GM19025 (cell line): Measurements from ENCODE around the gene VWA8.
"Not testable (repeated sequence)": the region's sequence is repeated elsewhere in the genome, so short reads cannot be mapped to it uniquely, and the experiment has no call there.

ENCODE experiments used
- ATAC-seq: cut with Tn5 transposase; IDR thresholded peaks from one replicate; pipeline ENCODE4 v1.9.1; 2021; ENCODE audit warnings: mild to moderate bottlenecking, low read depth, moderate library complexity; ENCODE audit not compliant: unreplicated experiment

Gene VWA8

GRCh38 chr13:41969072-41969471 is 8.2 kb upstream of the VWA8 start:
- no peak for ATAC-seq

DNA sequence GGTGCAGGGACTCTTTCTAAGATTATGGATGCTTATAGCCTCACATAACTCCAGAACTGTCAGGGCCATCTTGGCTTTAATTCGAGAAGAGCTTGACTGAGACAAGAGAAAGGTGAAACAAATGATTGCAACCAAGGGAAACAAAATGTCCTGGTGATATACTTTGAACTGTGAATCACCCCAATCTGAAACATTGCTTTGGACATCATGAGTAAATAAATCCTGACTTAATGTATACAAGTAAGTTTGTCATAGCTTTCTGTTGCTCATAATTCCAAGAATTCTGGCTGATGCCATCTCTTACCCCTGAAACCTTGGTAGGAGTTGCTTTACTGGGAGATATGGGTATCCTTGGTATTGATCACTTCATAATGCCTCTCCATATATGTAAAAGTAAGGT is 5.8 kb upstream of the VWA8 start:
- ATAC-seq = no peak

- no peak for ATAC-seq
Observed at GRCh38 chr13:41962994-41963393, 2.1 kb upstream of the VWA8 start.

DNA sequence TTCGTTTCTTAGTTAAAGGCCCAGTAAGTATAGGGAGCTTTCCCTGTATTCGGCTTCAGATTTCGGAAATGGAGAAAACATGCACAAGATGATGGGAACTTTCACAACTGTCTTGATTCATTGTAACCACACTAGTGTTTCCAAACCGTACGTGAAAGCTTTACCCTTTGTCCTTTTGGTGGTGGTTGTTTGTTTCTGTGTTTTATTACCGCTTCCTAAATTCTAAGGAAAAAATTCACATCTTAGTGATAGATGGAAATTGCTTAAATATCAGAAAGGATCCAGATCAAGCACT is 504 bp upstream of the VWA8 start:
- ATAC-seq = no peak

- ATAC-seq = no peak
Observed at GRCh38 chr13:41960211-41960636, 685 bp downstream of the VWA8 start.

DNA sequence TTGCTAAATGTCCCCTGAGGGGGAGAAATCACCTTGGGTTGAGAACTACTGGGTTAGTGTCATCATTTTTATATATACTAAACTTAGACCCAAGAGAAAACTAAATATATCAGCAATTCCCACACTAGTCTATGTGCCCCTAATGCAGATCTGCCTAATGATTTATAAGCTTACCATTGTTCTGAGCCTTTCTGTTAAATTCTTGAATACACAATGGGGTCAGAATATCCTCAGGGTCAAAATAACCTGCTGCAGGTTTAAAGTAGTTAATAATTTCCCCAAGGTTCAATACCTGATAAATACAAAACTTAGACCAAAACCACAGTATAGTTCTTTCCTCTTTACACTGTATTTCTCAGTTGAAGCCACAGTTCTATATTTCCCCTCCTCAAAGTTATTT is 4.6 kb downstream of the VWA8 start:
- no peak for ATAC-seq

DNA sequence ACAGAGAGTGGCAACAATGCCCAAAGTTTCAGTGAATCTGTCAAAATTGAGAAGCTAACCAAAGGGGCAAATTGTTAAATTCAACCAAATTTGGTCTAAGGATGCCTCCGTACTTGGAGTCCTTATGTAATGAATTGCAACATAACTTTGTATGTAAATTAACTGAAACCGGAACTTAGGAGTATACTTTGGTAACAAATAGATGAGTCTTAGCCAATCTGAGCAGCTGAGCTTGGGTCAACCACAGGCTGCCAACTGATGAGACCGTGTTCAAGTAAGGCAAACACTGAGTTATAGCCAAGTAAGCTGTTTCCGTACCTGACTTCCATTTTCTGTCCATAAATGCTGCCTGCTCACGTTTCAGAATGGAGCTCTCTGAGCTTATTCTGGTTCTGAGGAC is 5.3 kb downstream of the VWA8 start:
- ATAC-seq = no peak

DNA sequence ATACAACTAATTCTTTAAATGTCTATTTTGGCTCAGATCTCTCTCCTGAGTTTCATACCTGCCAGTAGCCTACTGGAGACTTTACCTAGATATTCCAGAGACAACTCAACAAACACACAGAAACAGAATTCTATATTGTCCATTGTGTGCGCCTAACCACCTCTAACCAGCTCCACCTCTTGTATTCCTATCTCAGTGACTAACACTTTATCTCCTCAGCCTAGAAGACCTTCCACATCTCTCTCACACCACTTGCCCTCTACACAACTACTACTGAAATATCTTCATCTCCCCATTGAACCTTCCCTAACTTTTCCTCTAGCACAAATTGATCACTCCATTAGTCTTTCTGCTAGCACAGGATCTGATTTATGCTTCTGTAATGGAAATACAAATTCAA is 6.7 kb downstream of the VWA8 start:
- ATAC-seq = no peak

DNA sequence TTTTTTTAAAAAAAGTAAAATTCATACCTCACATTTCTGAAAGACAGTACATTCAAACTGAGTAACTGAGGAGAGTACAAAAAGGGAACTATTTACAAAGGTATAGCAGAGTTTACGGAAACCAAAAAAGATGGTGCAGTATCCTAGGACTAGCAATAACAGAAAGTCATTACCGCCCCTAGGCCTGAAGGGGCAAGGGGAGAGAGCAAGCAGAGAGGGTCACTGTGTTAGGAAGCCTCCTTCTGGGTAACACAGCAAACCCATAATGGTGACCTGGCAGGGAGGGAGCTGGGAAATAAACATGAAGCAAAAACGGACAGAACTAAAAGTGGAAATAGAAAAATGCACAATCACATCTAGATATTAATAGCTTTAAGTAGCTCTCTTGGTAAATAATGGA is 8.2 kb downstream of the VWA8 start:
- no peak for ATAC-seq

GRCh38 chr13:41949104-41949503 is 11.8 kb downstream of the VWA8 start:
- ATAC-seq = not testable (repeated sequence)

DNA sequence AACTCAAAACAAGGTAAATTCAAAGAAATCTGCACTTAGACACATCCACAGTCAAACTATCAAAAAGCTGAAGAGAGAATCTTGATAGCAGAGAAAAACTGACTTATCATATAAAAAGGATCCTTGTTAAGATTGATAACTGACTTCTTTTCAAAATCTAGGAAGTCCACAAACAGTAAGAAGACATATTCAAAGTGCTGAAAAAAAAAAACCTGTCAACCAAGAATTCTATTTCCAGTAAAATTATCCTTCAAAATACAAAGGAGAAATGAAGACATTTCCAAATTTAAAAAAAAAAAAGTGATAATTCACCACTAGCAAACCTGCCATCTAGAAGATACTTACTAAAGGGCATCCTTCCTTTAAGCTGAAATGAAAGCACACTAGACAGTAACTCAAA is 15.0 kb downstream of the VWA8 start:
- no peak for ATAC-seq

- no peak for ATAC-seq
Observed at GRCh38 chr13:41944635-41945397, 16.1 kb downstream of the VWA8 start.

DNA sequence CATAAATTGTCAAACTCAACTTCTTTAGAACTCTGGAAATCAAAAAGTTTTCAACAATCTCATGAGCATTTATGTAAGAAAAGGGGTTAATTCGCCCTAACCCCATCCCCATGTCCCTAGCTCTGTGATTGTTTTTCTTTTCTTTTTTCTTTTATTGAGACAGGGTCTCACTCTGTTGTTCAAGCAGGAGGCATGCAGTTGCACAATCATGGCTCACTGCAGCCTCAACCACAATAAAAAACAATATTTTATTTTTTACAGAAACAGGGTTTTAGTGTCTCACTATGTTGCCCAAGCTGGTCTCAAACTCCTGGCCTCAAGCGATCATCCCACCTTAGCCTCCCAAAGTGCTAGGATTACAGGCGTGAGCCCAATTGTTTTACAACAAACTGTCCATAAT is 16.7 kb downstream of the VWA8 start:
- no peak for ATAC-seq

DNA sequence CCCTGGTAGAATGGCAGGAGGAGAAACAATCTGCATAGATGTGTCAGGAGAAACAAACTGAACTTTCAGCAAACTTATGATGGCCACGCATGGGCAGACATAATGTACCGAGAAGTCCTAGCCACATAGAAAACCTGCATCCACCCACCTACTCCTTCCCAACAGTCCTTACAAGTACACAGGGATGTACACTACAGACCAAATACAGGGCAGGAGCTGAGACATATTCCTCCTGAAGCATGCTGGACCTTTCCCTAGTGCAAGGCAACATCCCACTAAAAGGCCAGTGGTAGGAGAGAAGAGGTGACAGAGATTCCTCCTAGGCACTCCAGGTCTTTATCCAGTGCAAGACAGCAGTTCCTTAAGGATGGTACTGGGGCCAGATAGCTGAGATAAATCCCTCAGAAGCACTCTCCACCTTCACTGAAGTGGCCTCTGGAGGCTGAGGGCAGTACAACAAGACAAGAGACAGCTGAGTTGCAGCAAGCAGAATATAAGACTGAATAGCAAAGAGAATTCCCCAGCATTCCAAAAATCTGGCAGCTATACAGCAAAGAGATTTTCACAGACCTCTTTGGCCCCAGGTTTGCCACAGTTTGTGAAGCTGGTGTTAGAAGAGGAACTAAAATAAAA is 18.3 kb downstream of the VWA8 start:
- no peak for ATAC-seq

GRCh38 chr13:41941174-41941573 is 19.7 kb downstream of the VWA8 start:
- ATAC-seq = no peak

GRCh38 chr13:41939398-41939797 is 21.5 kb downstream of the VWA8 start:
- no peak for ATAC-seq

DNA sequence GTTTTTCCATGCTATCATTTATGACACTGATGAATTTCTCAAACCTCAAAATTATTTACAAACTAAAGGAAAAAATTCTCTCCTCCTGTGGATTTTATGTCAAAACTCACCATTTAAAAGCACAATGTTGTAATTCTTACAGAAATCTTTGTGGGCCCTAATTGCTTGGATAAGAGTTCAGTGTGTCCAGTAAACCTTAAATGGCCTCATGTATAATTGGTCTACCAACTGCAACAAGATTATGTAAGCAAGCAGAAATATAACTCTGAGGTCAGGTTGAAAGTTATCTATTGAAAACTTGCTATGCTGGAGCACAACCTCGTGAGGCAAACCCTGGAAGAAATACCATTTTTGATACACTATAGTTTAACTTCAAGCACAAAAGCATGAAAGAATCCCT is 22.0 kb downstream of the VWA8 start:
- no peak for ATAC-seq

DNA sequence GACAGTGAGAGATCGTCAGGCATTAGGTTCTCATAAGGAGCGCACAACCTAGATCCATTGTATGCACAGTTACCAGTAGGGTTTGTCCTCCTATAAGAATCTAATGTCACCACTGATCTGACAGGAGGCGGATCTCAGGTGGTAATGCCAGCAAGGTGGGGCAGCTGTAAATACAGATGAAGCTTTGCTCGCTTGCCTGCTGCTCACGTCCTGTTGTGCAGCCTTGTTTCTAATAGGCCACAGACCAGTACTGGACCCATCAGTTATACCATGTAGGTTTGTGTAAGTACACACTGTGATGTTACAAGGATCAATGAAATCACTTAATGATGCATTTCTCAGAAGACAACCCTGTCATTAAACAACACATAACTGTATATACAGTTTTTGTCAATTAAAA is 23.5 kb downstream of the VWA8 start:
- no peak for ATAC-seq

DNA sequence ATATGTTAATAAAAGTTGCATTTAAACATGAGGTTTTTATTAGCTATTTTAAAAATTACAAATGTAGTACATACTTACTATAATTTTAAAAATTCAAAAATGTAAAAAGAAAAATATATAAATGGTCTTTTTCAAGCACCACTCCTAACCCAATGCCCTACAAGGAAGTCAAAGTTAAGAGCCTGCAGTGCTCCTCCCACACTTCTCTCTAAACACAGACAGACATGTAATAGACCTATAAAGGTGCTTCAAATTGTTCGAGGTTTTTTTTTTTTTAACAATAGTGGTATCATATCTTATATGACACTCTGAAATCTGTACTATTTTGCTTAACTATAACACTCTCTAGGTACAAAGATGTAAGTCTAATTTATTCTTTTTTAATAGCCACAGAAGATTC is 25.4 kb downstream of the VWA8 start:
- no peak for ATAC-seq

GRCh38 chr13:41934994-41935393 is 25.9 kb downstream of the VWA8 start:
- no peak for ATAC-seq

DNA sequence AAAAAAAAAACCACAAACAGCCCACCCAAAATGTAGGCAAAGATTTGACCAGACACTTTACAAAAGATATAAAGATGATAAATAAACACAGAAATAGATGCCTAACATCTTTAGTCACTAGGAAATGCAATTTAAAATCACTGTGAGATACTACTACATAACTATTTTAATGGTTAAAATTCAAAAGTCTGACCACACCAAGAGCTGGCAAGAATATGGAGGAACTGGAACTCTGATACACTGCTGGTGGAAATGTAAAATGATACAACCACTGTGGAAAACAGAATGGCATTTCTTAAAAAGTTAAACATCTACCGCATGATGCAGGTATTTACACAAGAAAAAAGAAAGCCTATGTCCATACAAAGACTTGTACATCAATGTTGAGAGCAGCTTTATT is 26.8 kb downstream of the VWA8 start:
- no peak for ATAC-seq

DNA sequence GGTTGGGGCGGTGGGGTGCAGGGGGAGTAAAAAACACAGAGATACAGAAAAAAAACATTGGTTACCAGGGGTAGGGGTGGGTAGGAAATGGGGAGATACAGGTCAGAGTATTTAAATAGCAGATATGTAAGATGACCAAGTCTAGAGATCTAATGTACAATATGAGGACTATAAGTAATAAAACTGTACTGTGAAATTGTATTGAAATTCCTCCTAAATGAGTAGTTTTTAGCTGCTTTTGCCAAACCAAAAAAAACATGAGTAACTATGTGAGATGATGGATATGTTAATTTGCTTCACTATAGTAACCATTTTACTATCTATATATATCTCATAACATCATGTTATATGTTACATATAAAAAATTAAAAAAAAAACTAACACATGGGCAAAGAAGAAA is 29.6 kb downstream of the VWA8 start:
- ATAC-seq = no peak

GRCh38 chr13:41930154-41930553 is 30.8 kb downstream of the VWA8 start:
- ATAC-seq = no peak
